HUES64 (cell line): ENCODE results near the gene ADCY9.

Experiments used
- H3K27ac ChIP-seq: 2 replicates; pipeline ENCODE4 v1.7.0; 2013; ENCODE audit warnings: low read depth, low read length, inconsistent platforms
- H3K27me3 ChIP-seq: 2 replicates; pipeline ENCODE4 v1.6.1; 2013; ENCODE audit warnings: mild to moderate bottlenecking, low read length; ENCODE audit not compliant: insufficient read depth
- H3K36me3 ChIP-seq: 2 replicates; pipeline ENCODE4 v1.6.1; 2013; ENCODE audit warnings: mild to moderate bottlenecking, low read length; ENCODE audit not compliant: insufficient read depth
- H3K4me1 ChIP-seq: 2 replicates; pipeline ENCODE4 v1.6.1; 2013; ENCODE audit warnings: mild to moderate bottlenecking, low read length, moderate library complexity; ENCODE audit not compliant: insufficient read depth
- H3K4me3 ChIP-seq: 2 replicates; pipeline ENCODE4 v1.5.1; 2013; ENCODE audit warnings: mild to moderate bottlenecking, low read length, moderate library complexity
- H3K9ac ChIP-seq: 2 replicates; pipeline ENCODE4 v1.6.1; 2013; ENCODE audit warnings: mild to moderate bottlenecking, low read depth, low read length
- H3K9me3 ChIP-seq: 2 replicates; pipeline ENCODE4 v1.6.1; 2013; ENCODE audit warnings: low read depth, low read length; ENCODE audit not compliant: insufficient read depth
- WGBS: fragments of 150-250, 120-280 bp; methylation state at CpG from one replicate; pipeline ENCODE4 v1.1.7; 2013; ENCODE audit warnings: missing lambda C conversion rate; 5-methylcytosine and 5-hydroxymethylcytosine counted together

ADCY9 gene

GRCh38 chr16:4141604-4142003 lies 25.4 kb upstream of the ADCY9 start:
- Histone ChIP-seq H3K9me3 (0 out of 2 replicates have a peak, but pooled peaks cover 3% of the 10 kb centered on the region), H3K36me3 (no peaks in the 10 kb centered on the region), H3K4me1 (no peaks in the 10 kb centered on the region), H3K27ac (no peak overlapping the region), H3K9ac (no peak overlapping the region), H3K27me3 (peaks cover 8% of the 10 kb centered on the region), H3K4me3 (no peak overlapping the region)
- WGBS = 96% methylated on average over 12 of the region's 12 CpGs

DNA sequence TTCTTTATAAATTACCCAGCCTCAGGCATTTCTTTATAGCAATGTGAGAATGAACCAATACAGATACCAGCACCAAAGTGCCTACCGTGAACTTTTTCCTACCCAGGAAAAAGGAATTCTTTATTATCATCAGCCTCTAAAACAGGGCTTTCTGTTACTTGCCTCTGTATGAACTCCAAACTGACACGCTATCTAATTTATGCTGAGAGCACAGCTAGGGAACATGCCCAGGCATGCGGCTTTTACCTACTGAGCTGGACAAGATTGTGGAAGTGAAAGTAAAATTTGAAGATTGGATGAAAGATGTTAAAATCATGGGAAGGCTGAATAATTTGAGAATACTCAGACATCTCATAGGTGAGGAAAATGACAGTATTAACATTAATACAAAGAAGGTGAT lies 24.4 kb upstream of the ADCY9 start:
- Histone ChIP-seq H3K9me3 (0 out of 2 replicates have a peak, but pooled peaks cover 3% of the 10 kb centered on the region), H3K36me3 (no peaks in the 10 kb centered on the region), H3K4me1 (0 out of 2 replicates have a peak, but pooled peaks cover 3% of the 10 kb centered on the region), H3K4me3 (no peak overlapping the region), H3K27me3 (peaks cover 18% of the 10 kb centered on the region), H3K9ac (no peak overlapping the region), H3K27ac (no peak overlapping the region)
- WGBS = 95% methylated on average over 3 of the region's 3 CpGs

- Histone ChIP-seq H3K9me3 (0 out of 2 replicates have a peak, but pooled peaks cover 3% of the 10 kb centered on the region), H3K36me3 (no peaks in the 10 kb centered on the region), H3K4me1 (0 out of 2 replicates have a peak, but pooled peaks cover 3% of the 10 kb centered on the region), H3K27ac (no peak overlapping the region), H3K4me3 (no peak overlapping the region), H3K9ac (no peak overlapping the region), H3K27me3 (peaks cover 20% of the 10 kb centered on the region)
Measured at GRCh38 chr16:4139968-4140367, 23.7 kb upstream of the ADCY9 start.

GRCh38 chr16:4138713-4139112 lies 22.5 kb upstream of the ADCY9 start:
- no peak overlapping the region for H3K27ac ChIP-seq
- 92% methylated on average over 6 of the region's 6 CpGs for WGBS
- 0 out of 2 replicates have a peak, but pooled peaks cover 3% of the 10 kb centered on the region for H3K4me1 ChIP-seq
- H3K4me3 ChIP-seq = no peak overlapping the region
- H3K36me3 ChIP-seq = no peaks in the 10 kb centered on the region
- H3K27me3 ChIP-seq = peaks cover 21% of the 10 kb centered on the region
- H3K9me3 ChIP-seq = 0 out of 2 replicates have a peak, but pooled peaks cover 3% of the 10 kb centered on the region
- H3K9ac ChIP-seq = no peak overlapping the region

DNA sequence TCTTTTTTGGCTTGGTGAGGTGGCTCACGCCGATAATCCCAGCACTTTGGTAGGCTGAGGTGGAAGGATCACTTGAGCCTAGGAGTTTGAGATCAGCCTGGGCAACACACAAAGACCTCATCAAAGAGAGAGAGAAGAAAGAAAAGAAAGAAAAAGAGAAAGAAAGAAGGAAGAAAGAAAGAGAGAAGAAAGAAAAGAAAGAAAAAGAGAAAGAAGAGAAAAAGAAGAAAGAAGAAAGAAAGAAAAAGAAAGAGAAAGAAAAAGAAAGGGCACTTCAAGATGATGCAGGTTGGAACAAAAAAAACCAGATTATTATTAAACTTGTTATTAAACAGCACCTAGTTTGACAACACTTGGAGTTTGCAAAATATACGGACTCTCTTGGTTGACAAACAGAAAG lies 21.2 kb upstream of the ADCY9 start:
- Histone ChIP-seq H3K9me3 (0 out of 2 replicates have a peak, but pooled peaks cover 3% of the 10 kb centered on the region), H3K36me3 (no peaks in the 10 kb centered on the region), H3K27me3 (peaks cover 31% of the 10 kb centered on the region), H3K9ac (no peak overlapping the region), H3K4me1 (0 out of 2 replicates have a peak, but pooled peaks cover 3% of the 10 kb centered on the region), H3K4me3 (no peak overlapping the region), H3K27ac (no peak overlapping the region)
- 96% methylated on average over 3 of the region's 3 CpGs for WGBS

- Histone ChIP-seq H3K36me3 (no peaks in the 10 kb centered on the region), H3K9ac (no peak overlapping the region), H3K27me3 (peaks cover 39% of the 10 kb centered on the region), H3K4me1 (0 out of 2 replicates have a peak, but pooled peaks cover 3% of the 10 kb centered on the region), H3K4me3 (no peak overlapping the region), H3K27ac (no peak overlapping the region), H3K9me3 (0 out of 2 replicates have a peak, but pooled peaks cover 3% of the 10 kb centered on the region)
- 72% methylated on average over 9 of the region's 9 CpGs for WGBS
Measured at GRCh38 chr16:4136229-4136813, 20.1 kb upstream of the ADCY9 start.

- Histone ChIP-seq H3K4me1 (0 out of 2 replicates have a peak, but pooled peaks cover 3% of the 10 kb centered on the region), H3K9me3 (0 out of 2 replicates have a peak, but pooled peaks cover 3% of the 10 kb centered on the region), H3K27ac (no peak overlapping the region), H3K36me3 (no peaks in the 10 kb centered on the region), H3K9ac (no peak overlapping the region), H3K4me3 (no peak overlapping the region), H3K27me3 (peaks cover 42% of the 10 kb centered on the region)
- no CpG with 5 or more reads among the region's 1 CpG for WGBS
Measured at GRCh38 chr16:4135537-4135936, 19.3 kb upstream of the ADCY9 start.

- Histone ChIP-seq H3K27ac (no peak overlapping the region), H3K4me3 (no peak overlapping the region), H3K9ac (no peak overlapping the region), H3K4me1 (0 out of 2 replicates have a peak, but pooled peaks cover 3% of the 10 kb centered on the region), H3K9me3 (0 out of 2 replicates have a peak, but pooled peaks cover 3% of the 10 kb centered on the region), H3K36me3 (no peaks in the 10 kb centered on the region), H3K27me3 (peaks cover 45% of the 10 kb centered on the region)
- WGBS = 26% methylated on average over 9 of the region's 10 CpGs
Measured at GRCh38 chr16:4133897-4134372, 17.7 kb upstream of the ADCY9 start.

DNA sequence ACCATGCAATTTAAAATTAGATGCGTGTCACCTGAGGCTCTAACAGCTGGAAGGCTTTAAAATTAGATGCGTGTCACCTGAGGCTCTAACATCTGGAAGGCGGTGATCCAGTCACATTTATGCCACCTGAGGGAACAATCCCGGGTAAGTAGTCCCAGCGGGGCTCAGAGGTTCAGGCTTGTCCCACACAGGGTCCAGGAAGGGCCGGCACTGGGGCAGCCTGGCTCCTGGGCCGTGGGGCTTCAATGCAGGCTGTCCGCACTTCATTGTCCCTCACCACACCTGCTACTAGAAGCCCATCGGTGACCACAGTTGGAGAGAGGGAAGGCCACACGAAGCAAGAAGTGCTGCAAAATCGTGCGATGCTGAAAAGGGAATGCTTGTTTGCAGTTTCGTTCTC lies 15.4 kb upstream of the ADCY9 start:
- H3K27ac ChIP-seq = no peak overlapping the region
- no peaks in the 10 kb centered on the region for H3K9me3 ChIP-seq
- H3K9ac ChIP-seq = no peak overlapping the region
- 0 out of 2 replicates have a peak, but pooled peaks cover 3% of the 10 kb centered on the region for H3K4me1 ChIP-seq
- 66% methylated on average over 13 of the region's 13 CpGs for WGBS
- H3K36me3 ChIP-seq = no peaks in the 10 kb centered on the region
- H3K27me3 ChIP-seq = peaks cover 36% of the 10 kb centered on the region
- no peak overlapping the region for H3K4me3 ChIP-seq

GRCh38 chr16:4124535-4125294 lies 8.5 kb upstream of the ADCY9 start:
- Histone ChIP-seq H3K4me3 (no peak overlapping the region), H3K27ac (no peak overlapping the region), H3K4me1 (no peaks in the 10 kb centered on the region), H3K36me3 (no peaks in the 10 kb centered on the region), H3K27me3 (no peaks in the 10 kb centered on the region), H3K9me3 (no peaks in the 10 kb centered on the region), H3K9ac (no peak overlapping the region)
- 94% methylated on average over 12 of the region's 12 CpGs for WGBS

DNA sequence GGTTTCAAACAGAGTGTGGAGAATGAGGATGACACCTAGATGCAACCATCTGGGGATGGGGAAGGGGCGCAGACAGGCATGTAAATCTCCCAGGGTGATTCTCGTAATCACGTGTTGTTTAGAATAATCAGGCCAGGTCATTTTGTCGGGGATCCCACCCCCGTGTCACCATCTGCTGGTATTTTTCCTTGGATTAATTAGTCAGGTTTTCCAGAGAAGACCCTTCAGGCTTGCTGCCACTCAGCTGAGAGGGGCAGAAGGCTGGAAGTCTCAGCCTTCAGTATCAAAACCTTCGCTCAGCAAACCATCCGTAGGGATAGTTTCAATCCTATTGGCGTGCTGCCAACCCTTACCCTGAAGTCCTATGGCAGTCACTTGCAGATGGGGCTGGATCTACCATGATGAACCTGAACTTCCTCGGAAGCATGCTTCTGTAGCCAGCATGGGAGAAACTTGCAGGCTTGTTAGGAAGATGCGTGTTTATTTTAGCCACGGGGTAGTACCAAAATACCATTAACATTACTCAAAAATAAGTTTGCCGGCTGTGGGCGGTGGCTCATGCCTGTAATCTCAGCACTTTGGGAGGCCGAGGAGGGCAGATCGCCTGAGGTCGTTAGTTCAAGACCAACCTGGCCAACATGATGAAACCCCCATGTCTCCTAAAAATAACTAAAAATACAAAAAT lies 7.5 kb upstream of the ADCY9 start:
- Histone ChIP-seq H3K27me3 (no peaks in the 10 kb centered on the region), H3K36me3 (no peaks in the 10 kb centered on the region), H3K9ac (no peak overlapping the region), H3K27ac (no peak overlapping the region), H3K9me3 (no peaks in the 10 kb centered on the region), H3K4me1 (no peaks in the 10 kb centered on the region), H3K4me3 (no peak overlapping the region)
- 87% methylated on average over 16 of the region's 16 CpGs for WGBS
